ENCODE measurements around the gene RGSL1.

DNA sequence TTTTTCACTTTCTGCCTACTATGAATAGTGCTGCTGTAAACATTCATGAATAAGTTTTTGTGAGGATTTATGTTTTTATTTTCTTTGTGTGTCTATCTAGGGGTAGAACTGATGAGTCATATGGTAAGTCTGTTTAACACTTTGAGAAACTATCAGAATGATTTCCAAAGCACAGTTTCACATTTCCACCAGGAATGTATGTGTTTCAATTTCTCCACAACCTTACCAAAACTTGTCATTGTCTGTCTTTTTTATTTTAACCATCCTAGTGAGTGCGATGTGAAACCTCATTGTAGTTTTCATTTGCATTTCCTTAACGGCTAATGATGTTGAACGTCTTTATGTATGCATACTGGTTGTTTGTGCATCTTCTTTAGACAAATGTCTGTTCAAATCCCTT is 115.6 kb downstream of the RGSL1 start:
- TF ChIP-seq, protein P1, sequence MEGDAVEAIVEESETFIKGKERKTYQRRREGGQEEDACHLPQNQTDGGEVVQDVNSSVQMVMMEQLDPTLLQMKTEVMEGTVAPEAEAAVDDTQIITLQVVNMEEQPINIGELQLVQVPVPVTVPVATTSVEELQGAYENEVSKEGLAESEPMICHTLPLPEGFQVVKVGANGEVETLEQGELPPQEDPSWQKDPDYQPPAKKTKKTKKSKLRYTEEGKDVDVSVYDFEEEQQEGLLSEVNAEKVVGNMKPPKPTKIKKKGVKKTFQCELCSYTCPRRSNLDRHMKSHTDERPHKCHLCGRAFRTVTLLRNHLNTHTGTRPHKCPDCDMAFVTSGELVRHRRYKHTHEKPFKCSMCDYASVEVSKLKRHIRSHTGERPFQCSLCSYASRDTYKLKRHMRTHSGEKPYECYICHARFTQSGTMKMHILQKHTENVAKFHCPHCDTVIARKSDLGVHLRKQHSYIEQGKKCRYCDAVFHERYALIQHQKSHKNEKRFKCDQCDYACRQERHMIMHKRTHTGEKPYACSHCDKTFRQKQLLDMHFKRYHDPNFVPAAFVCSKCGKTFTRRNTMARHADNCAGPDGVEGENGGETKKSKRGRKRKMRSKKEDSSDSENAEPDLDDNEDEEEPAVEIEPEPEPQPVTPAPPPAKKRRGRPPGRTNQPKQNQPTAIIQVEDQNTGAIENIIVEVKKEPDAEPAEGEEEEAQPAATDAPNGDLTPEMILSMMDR (IDR thresholded peaks at IDR 0.05; ENCODE audit: insufficient read depth, low read length, poor library complexity, severe bottlenecking) = no peak
- TF ChIP-seq EZH2phosphoT487 (conservative IDR thresholded peaks at IDR 0.05; ENCODE audit: low read length) = no peak
